Mesenchymal stem cell (in vitro differentiated cells and primary cell): ENCODE data around the gene ILF2.

Experiments used
- DNase-seq: peaks from one replicate; pipeline ENCODE4 v3.0.0-alpha.2; 2013
- H2AFZ ChIP-seq: one replicate; pipeline ENCODE4 v1.6.1; 2013; ENCODE audit warnings: low read depth, mild to moderate bottlenecking, control low read depth, inconsistent platforms, low read length, moderate library complexity
- H2AK5ac ChIP-seq: 2 replicates; pipeline ENCODE4 v1.6.1; 2013; ENCODE audit warnings: low read length, moderate library complexity, mild to moderate bottlenecking, inconsistent platforms; ENCODE audit not compliant: severe bottlenecking
- H2BK120ac ChIP-seq: one replicate; pipeline ENCODE4 v1.6.1; 2013; ENCODE audit warnings: low read depth, mild to moderate bottlenecking, inconsistent platforms, low read length, moderate library complexity
- H2BK12ac ChIP-seq, 2 experiments: one replicate each; pipeline ENCODE4 v1.6.1; 2013; ENCODE audit warnings: inconsistent platforms in 2 of 2, low read length in 2 of 2, mild to moderate bottlenecking in 2 of 2, moderate library complexity in 2 of 2, control low read depth in 1 of 2
- H2BK15ac ChIP-seq: one replicate; pipeline ENCODE4 v1.6.1; 2013; ENCODE audit warnings: mild to moderate bottlenecking, low read depth, inconsistent platforms; ENCODE audit not compliant: poor library complexity, severe bottlenecking
- H2BK5ac ChIP-seq: 2 replicates; pipeline ENCODE4 v1.6.1; 2013; ENCODE audit warnings: low read depth, mild to moderate bottlenecking, low read length, control low read depth, inconsistent platforms; ENCODE audit not compliant: poor library complexity, severe bottlenecking
- H3K14ac ChIP-seq, 2 experiments: one replicate each; pipeline ENCODE4 v1.6.1; 2013; ENCODE audit warnings: inconsistent platforms in 2 of 2, low read length in 2 of 2, control low read depth in 1 of 2, mild to moderate bottlenecking in 1 of 2, moderate library complexity in 1 of 2
- H3K18ac ChIP-seq, 2 experiments: one replicate each; pipeline ENCODE4 v1.6.1; 2013; ENCODE audit warnings: inconsistent platforms in 2 of 2, low read length in 2 of 2, control low read depth in 1 of 2, low read depth in 1 of 2, mild to moderate bottlenecking in 1 of 2
- H3K23ac ChIP-seq, 2 experiments: one replicate each; pipeline ENCODE4 v1.6.1; 2013; ENCODE audit warnings: inconsistent platforms in 2 of 2, low read length in 2 of 2, mild to moderate bottlenecking in 2 of 2, moderate library complexity in 2 of 2, control low read depth in 1 of 2
- H3K27ac ChIP-seq: 2 replicates; pipeline ENCODE4 v1.5.1; 2013; ENCODE audit warnings: mild to moderate bottlenecking, moderate library complexity, low read length, control low read depth, inconsistent platforms; ENCODE audit not compliant: poor library complexity, severe bottlenecking
- H3K27me3 ChIP-seq, 2 experiments: 2 replicates each; pipeline versions ENCODE4 v1.6.1 to v1.7.0; 2013; ENCODE audit warnings: low read length in 2 of 2, mild to moderate bottlenecking in 2 of 2, moderate library complexity in 2 of 2, control low read depth in 1 of 2, inconsistent platforms in 1 of 2; ENCODE audit not compliant: control insufficient read depth in 1 of 2, insufficient read depth in 1 of 2
- H3K36me3 ChIP-seq, 2 experiments: 2 replicates each; pipeline versions ENCODE4 v1.6.1 to v1.7.0; 2013; ENCODE audit warnings: low read length in 2 of 2, control low read depth in 1 of 2, inconsistent platforms in 1 of 2, low read depth in 1 of 2, mild to moderate bottlenecking in 1 of 2; ENCODE audit not compliant: insufficient read depth in 2 of 2, control insufficient read depth in 1 of 2
- H3K4ac ChIP-seq, 2 experiments: one replicate each; pipeline ENCODE4 v1.6.1; 2013; ENCODE audit warnings: inconsistent platforms in 2 of 2, low read length in 2 of 2, mild to moderate bottlenecking in 2 of 2, moderate library complexity in 2 of 2, control low read depth in 1 of 2, low read depth in 1 of 2
- H3K4me1 ChIP-seq: 2 replicates; pipeline ENCODE4 v1.6.1; 2013; ENCODE audit warnings: low read depth, low read length, control low read depth; ENCODE audit not compliant: control insufficient read depth, insufficient read depth
- H3K4me2 ChIP-seq: 2 replicates; pipeline ENCODE4 v1.6.1; 2013; ENCODE audit warnings: low read length, mild to moderate bottlenecking, inconsistent platforms; ENCODE audit not compliant: poor library complexity, severe bottlenecking
- H3K4me3 ChIP-seq, 2 experiments: 2 replicates each; pipeline versions ENCODE4 v1.5.1 to v1.7.0; 2013; ENCODE audit warnings: low read length in 2 of 2, mild to moderate bottlenecking in 2 of 2, control low read depth in 1 of 2, low read depth in 1 of 2; ENCODE audit not compliant: insufficient read depth in 1 of 2
- H3K79me1 ChIP-seq: replicated peaks from 2 replicates; pipeline ENCODE4 v1.6.1; 2013; ENCODE audit warnings: mild to moderate bottlenecking, control low read depth, low read length, inconsistent platforms; ENCODE audit not compliant: poor library complexity, severe bottlenecking
- H3K9ac ChIP-seq: 2 replicates; pipeline ENCODE4 v1.7.0; 2013; ENCODE audit warnings: mild to moderate bottlenecking, low read length, moderate library complexity
- H3K9me3 ChIP-seq: 2 replicates; pipeline ENCODE4 v1.7.0; 2013; ENCODE audit warnings: mild to moderate bottlenecking, low read length; ENCODE audit not compliant: control insufficient read depth
- H4K8ac ChIP-seq: one replicate; pipeline ENCODE4 v1.6.1; 2013; ENCODE audit warnings: inconsistent platforms, mild to moderate bottlenecking, low read length, moderate library complexity
- H4K91ac ChIP-seq: one replicate; pipeline ENCODE4 v1.6.1; 2013; ENCODE audit warnings: mild to moderate bottlenecking, low read length, inconsistent platforms
- WGBS: methylation state at CpG from one replicate; pipeline ENCODE4 v1.1.7; 2013; ENCODE audit warnings: mixed read lengths; 5-methylcytosine and 5-hydroxymethylcytosine counted together

The ILF2 gene

GRCh38 chr1:153614189-153614900 lies 56.4 kb downstream of the ILF2 start:
- Histone ChIP-seq H4K8ac (no peak overlapping the region), H4K91ac (peak overlapping the region; percentile 36)
- WGBS = 97% methylated on average over 2 of the region's 2 CpGs

GRCh38 chr1:153613406-153613805 lies 57.4 kb downstream of the ILF2 start:
- Histone ChIP-seq H2AFZ (no peak overlapping the region), H3K9me3 (no peaks in the 10 kb centered on the region), H3K4me1 (peaks cover 45% of the 10 kb centered on the region), H3K4me2 (peak overlapping the region; percentile 61), H4K8ac (no peak overlapping the region), H3K23ac (no peak overlapping the region), H2AK5ac (peak overlapping the region; percentile 96), H4K91ac (peak overlapping the region; percentile 23), H3K9ac (peak overlapping the region; percentile 98), H3K14ac (no peak overlapping the region), H2BK120ac (peak overlapping the region; percentile 81), H2BK15ac (peak overlapping the region; percentile 62), H3K27me3 (no peaks in the 10 kb centered on the region), H3K36me3 (peaks cover 6 to 12% of the 10 kb centered on the region in 2 experiments), H3K79me1 (no peaks in the 10 kb centered on the region), H3K4ac (no peak overlapping the region), H3K27ac (peak overlapping the region; percentile 95), H2BK5ac (peak overlapping the region; percentile 93), H2BK12ac (peak overlapping the region in 1 of 2 experiments; percentile 47), H3K18ac (peak overlapping the region in 1 of 2 experiments; percentile 42), H3K4me3 (peak overlapping the region; percentile 10 to 98)
- DNase-seq = no peak
- 89% methylated on average over 5 of the region's 5 CpGs for whole genome bisulfite sequencing

More at GRCh38 chr1:153614189-153614900, 56.4 kb downstream of the ILF2 start:
- H3K4me3 ChIP-seq = no peak overlapping the region
- peak overlapping the region; percentile 8 for H2BK15ac ChIP-seq
- no peak overlapping the region for H3K14ac ChIP-seq
- no peaks in the 10 kb centered on the region for H3K9me3 ChIP-seq
- H3K4ac ChIP-seq = no peak overlapping the region
- H2BK120ac ChIP-seq = no peak overlapping the region
- no peak overlapping the region for H2AFZ ChIP-seq
- H3K27me3 ChIP-seq = no peaks in the 10 kb centered on the region
- H3K4me2 ChIP-seq = no peak overlapping the region
- DNase-seq = no peak
- H2AK5ac ChIP-seq = peak overlapping the region; percentile 73
- peak overlapping the region in 1 of 2 experiments; percentile 75 for H2BK12ac ChIP-seq
- no peaks in the 10 kb centered on the region for H3K79me1 ChIP-seq
- H3K23ac ChIP-seq = no peak overlapping the region
- H2BK5ac ChIP-seq = no peak overlapping the region
- H3K27ac ChIP-seq = no peak overlapping the region
- no peak overlapping the region for H3K18ac ChIP-seq
- H3K9ac ChIP-seq = no peak overlapping the region
- H3K36me3 ChIP-seq = peaks cover 15 to 21% of the 10 kb centered on the region in 2 experiments
- H3K4me1 ChIP-seq = peaks cover 37% of the 10 kb centered on the region

GRCh38 chr1:153612755-153613331 lies 58.0 kb downstream of the ILF2 start, which contains the start of gene S100A16:
TSS of gene S100A16 (minus strand) at chr1:153613137. CDS start at chr1:153608151, 4,986 bp downstream.
- H3K9me3 ChIP-seq = no peaks in the 10 kb centered on the region
- H2AK5ac ChIP-seq = peak within 1 kb of the TSS; percentile 98
- H3K27ac ChIP-seq = peak within 1 kb of the TSS; percentile 95
- no peak within 1 kb of the TSS for H3K23ac ChIP-seq
- H3K4me1 ChIP-seq = peaks cover 51% of the 10 kb centered on the region
- H3K18ac ChIP-seq = peak within 1 kb of the TSS; percentile 42 to 80
- H2BK120ac ChIP-seq = peak within 1 kb of the TSS; percentile 81
- H3K9ac ChIP-seq = peak within 1 kb of the TSS; percentile 98
- no peak within 1 kb of the TSS for H2AFZ ChIP-seq
- WGBS = 33% methylated on average over 5 of the region's 9 CpGs
- H3K27me3 ChIP-seq = no peaks in the 10 kb centered on the region
- peak within 1 kb of the TSS; percentile 1 to 47 for H2BK12ac ChIP-seq
- peak within 1 kb of the TSS; percentile 65 for H4K8ac ChIP-seq
- H3K4me3 ChIP-seq = peak within 1 kb of the TSS; percentile 67 to 98
- peak within 1 kb of the TSS; percentile 73 for H2BK15ac ChIP-seq
- no peak within 1 kb of the TSS for H3K14ac ChIP-seq
- H3K4me2 ChIP-seq = peak within 1 kb of the TSS; percentile 76
- peak within 1 kb of the TSS; percentile 66 for H4K91ac ChIP-seq
- H3K4ac ChIP-seq = peak within 1 kb of the TSS; percentile 63 to 83
- no peaks in the 10 kb centered on the region for H3K79me1 ChIP-seq
- peaks cover 7 to 12% of the 10 kb centered on the region in 2 experiments for H3K36me3 ChIP-seq
- peak; percentile 44 for DNase-seq
- H2BK5ac ChIP-seq = peak within 1 kb of the TSS; percentile 93

GRCh38 chr1:153612111-153612754 lies 58.6 kb downstream of the ILF2 start:
- WGBS = 77% methylated on average over 11 of the region's 11 CpGs
- H3K4ac ChIP-seq = peak overlapping the region; percentile 63 to 83
- H3K4me3 ChIP-seq = peak overlapping the region; percentile 67 to 98
- H3K14ac ChIP-seq = no peak overlapping the region
- H2AK5ac ChIP-seq = peak overlapping the region; percentile 98
- H2BK15ac ChIP-seq = peak overlapping the region; percentile 73
- H3K36me3 ChIP-seq = peaks cover 13 to 17% of the 10 kb centered on the region in 2 experiments
- no peak overlapping the region for H2AFZ ChIP-seq
- peak overlapping the region; percentile 95 for H3K27ac ChIP-seq
- peak overlapping the region; percentile 66 for H4K91ac ChIP-seq
- H2BK120ac ChIP-seq = peak overlapping the region; percentile 81
- peak overlapping the region; percentile 98 for H3K9ac ChIP-seq
- H3K18ac ChIP-seq = peak overlapping the region; percentile 24 to 80
- H4K8ac ChIP-seq = peak overlapping the region; percentile 65
- H3K23ac ChIP-seq = no peak overlapping the region
- H3K4me2 ChIP-seq = peak overlapping the region; percentile 76
- no peaks in the 10 kb centered on the region for H3K27me3 ChIP-seq
- peak overlapping the region; percentile 0 to 1 for H2BK12ac ChIP-seq
- peaks cover 4% of the 10 kb centered on the region for H3K79me1 ChIP-seq
- peaks cover 54% of the 10 kb centered on the region for H3K4me1 ChIP-seq
- peak overlapping the region; percentile 93 for H2BK5ac ChIP-seq
- no peaks in the 10 kb centered on the region for H3K9me3 ChIP-seq
- DNase-seq = no peak
